Keratinocyte (primary cell): ENCODE data around the gene FOXP2. TPM values are rescaled to one million over a fixed set of nuclear protein-coding genes. Genes with fewer than 3 reads are reported as not detected.

Experiments used
- DNase-seq: peaks from one replicate; pipeline ENCODE4 v3.0.0-alpha.2; 2011; ENCODE audit warnings: low read depth, missing footprints, low spot score
- FAIRE-seq: peaks from 2 replicates; lab custom pipeline; 2011; peaks lifted over from hg19 to GRCh38; lab: Jason Lieb, UNC
- H2AFZ ChIP-seq: 2 replicates; pipeline ENCODE4 v1.6.0; 2012; ENCODE audit warnings: low read length, control low read depth, inconsistent platforms; ENCODE audit not compliant: control insufficient read depth
- H3K27ac ChIP-seq: 2 replicates; pipeline ENCODE4 v1.5.1; 2011; ENCODE audit warnings: low read length; ENCODE audit not compliant: control insufficient read depth, insufficient read depth
- H3K27me3 ChIP-seq: 3 replicates; pipeline ENCODE4 v1.6.0; 2011; ENCODE audit warnings: low read length; ENCODE audit not compliant: control insufficient read depth, insufficient read depth; ENCODE audit errors: extremely low read depth
- H3K36me3 ChIP-seq, 2 experiments: 2 replicates in 1 of 2; 3 replicates in 1 of 2; pipeline ENCODE4 v1.5.1; 2011; ENCODE audit warnings: low read length in 2 of 2, mild to moderate bottlenecking in 1 of 2; ENCODE audit not compliant: control insufficient read depth in 2 of 2, insufficient read depth in 2 of 2; ENCODE audit errors: extremely low read depth in 1 of 2
- H3K4me1 ChIP-seq: 3 replicates; pipeline ENCODE4 v1.5.1; 2011; ENCODE audit warnings: low read length; ENCODE audit not compliant: control insufficient read depth, insufficient read depth; ENCODE audit errors: extremely low read depth
- H3K4me2 ChIP-seq: 3 replicates; pipeline ENCODE4 v1.6.0; 2011; ENCODE audit warnings: low read depth, low read length; ENCODE audit not compliant: control insufficient read depth, insufficient read depth; ENCODE audit errors: extremely low read depth
- H3K4me3 ChIP-seq, 3 experiments: fragments of 200-600 bp in 1 of 3; sonication (generic) in 1 of 3; 2 replicates in 2 of 3; 3 replicates in 1 of 3; pipeline ENCODE4 v1.5.1; 2011 to 2016; ENCODE audit warnings: low read length in 3 of 3, mild to moderate bottlenecking in 3 of 3, control low read depth in 2 of 3, inconsistent platforms in 1 of 3, low read depth in 1 of 3, mixed read lengths in 1 of 3, mixed run types in 1 of 3, moderate library complexity in 1 of 3; ENCODE audit not compliant: control insufficient read depth in 2 of 3, insufficient read depth in 2 of 3; ENCODE audit errors: extremely low read depth in 1 of 3
- H3K79me2 ChIP-seq: 2 replicates; pipeline ENCODE4 v1.6.0; 2012; ENCODE audit warnings: low read length; ENCODE audit not compliant: control insufficient read depth, insufficient read depth
- H3K9ac ChIP-seq: 3 replicates; pipeline ENCODE4 v1.6.0; 2011; ENCODE audit warnings: low read length; ENCODE audit not compliant: control insufficient read depth, insufficient read depth; ENCODE audit errors: extremely low read depth
- H3K9me1 ChIP-seq: 3 replicates; pipeline ENCODE4 v1.6.0; 2011; ENCODE audit warnings: low read length; ENCODE audit not compliant: control insufficient read depth, insufficient read depth; ENCODE audit errors: extremely low read depth
- H3K9me3 ChIP-seq: 2 replicates; pipeline ENCODE4 v1.5.1; 2012; ENCODE audit warnings: low read depth, low read length; ENCODE audit not compliant: control insufficient read depth
- H4K20me1 ChIP-seq: 3 replicates; pipeline ENCODE4 v1.6.0; 2011; ENCODE audit warnings: low read length; ENCODE audit not compliant: control insufficient read depth, insufficient read depth; ENCODE audit errors: extremely low read depth
- EZH2 ChIP-seq: IDR thresholded peaks from one replicate; pipeline ENCODE4 v1.6.1; 2012; ENCODE audit warnings: inconsistent platforms, mild to moderate bottlenecking, low read length, moderate library complexity
- dilution Hi-C: fragments of 300-500 bp; cut with MboI; formaldehyde crosslinking; loops from one replicate; pipeline ENCODE4 v1.7.0; 2020; ENCODE audit warnings: low sequenced_read_pairs; ENCODE audit not compliant: extremely low pct_ligation_motif_present
- polyA plus RNA-seq, 5 experiments: library from polyadenylated mRNA; depleted of rRNA in 3 of 5; stranded (reverse) in 3 of 5; stranded (forward) in 1 of 5; unstranded in 1 of 5; fragments of >200 nt; gene quantifications; 1 replicate in 1 of 5; 2 replicates in 3 of 5; 3 replicates in 1 of 5; pipeline versions ENCODE4 v1.2.1 to v1.2.3, GENCODE V29; 2011 to 2012; ENCODE audit warnings: missing spikeins in 2 of 5, low read depth in 1 of 5, low replicate concordance in 1 of 5
- TF ChIP-seq, protein P1 (sequence below), 3 experiments: IDR thresholded peaks in 1 of 3; conservative IDR thresholded peaks in 1 of 3; optimal IDR thresholded peaks in 1 of 3; 2 replicates in 2 of 3; 3 replicates in 1 of 3; pipeline versions ENCODE3 to v1.5.1; 2011; ENCODE audit warnings: low read length in 3 of 3, mild to moderate bottlenecking in 3 of 3, moderate library complexity in 2 of 3, control low read depth in 1 of 3, inconsistent platforms in 1 of 3; ENCODE audit not compliant: insufficient read depth in 2 of 3; ENCODE audit errors: extremely low read depth in 1 of 3

FOXP2 gene
- polyA plus RNA-seq, 1 donor (not counting 4 experiments of a cell fraction or from before 2014, with no cell fraction given), result 0.98 TPM

GRCh38 chr7:114652041-114652440 lies 237.4 kb downstream of the FOXP2 start:
- no peak overlapping the region for H2AFZ ChIP-seq
- H3K36me3 ChIP-seq, result no peaks in the 10 kb centered on the region
- H3K27me3 ChIP-seq, result no peaks in the 10 kb centered on the region
- no peak overlapping the region for H3K4me2 ChIP-seq
- dilution Hi-C loops, result no loop called here
- no peaks in the 10 kb centered on the region for H3K9me3 ChIP-seq
- no peak for TF ChIP-seq EZH2
- TF ChIP-seq, protein P1, sequence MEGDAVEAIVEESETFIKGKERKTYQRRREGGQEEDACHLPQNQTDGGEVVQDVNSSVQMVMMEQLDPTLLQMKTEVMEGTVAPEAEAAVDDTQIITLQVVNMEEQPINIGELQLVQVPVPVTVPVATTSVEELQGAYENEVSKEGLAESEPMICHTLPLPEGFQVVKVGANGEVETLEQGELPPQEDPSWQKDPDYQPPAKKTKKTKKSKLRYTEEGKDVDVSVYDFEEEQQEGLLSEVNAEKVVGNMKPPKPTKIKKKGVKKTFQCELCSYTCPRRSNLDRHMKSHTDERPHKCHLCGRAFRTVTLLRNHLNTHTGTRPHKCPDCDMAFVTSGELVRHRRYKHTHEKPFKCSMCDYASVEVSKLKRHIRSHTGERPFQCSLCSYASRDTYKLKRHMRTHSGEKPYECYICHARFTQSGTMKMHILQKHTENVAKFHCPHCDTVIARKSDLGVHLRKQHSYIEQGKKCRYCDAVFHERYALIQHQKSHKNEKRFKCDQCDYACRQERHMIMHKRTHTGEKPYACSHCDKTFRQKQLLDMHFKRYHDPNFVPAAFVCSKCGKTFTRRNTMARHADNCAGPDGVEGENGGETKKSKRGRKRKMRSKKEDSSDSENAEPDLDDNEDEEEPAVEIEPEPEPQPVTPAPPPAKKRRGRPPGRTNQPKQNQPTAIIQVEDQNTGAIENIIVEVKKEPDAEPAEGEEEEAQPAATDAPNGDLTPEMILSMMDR (optimal IDR thresholded peaks at IDR 0.05 in 1 of 3, IDR thresholded peaks at IDR 0.05 in 1 of 3, conservative IDR thresholded peaks at IDR 0.05 in 1 of 3; ENCODE audit: extremely low read depth in 1 of 3, insufficient read depth in 2 of 3, low read length in 3 of 3), result no peak
- H3K9me1 ChIP-seq, result no peaks in the 10 kb centered on the region
- no peaks in the 10 kb centered on the region for H4K20me1 ChIP-seq
- no peak overlapping the region for H3K4me3 ChIP-seq
- H3K79me2 ChIP-seq, result no peaks in the 10 kb centered on the region
- no peaks in the 10 kb centered on the region for H3K4me1 ChIP-seq
- FAIRE-seq, result peak; percentile 26
- no peak overlapping the region for H3K9ac ChIP-seq
- DNase-seq, result no peak
- H3K27ac ChIP-seq, result no peak overlapping the region

DNA sequence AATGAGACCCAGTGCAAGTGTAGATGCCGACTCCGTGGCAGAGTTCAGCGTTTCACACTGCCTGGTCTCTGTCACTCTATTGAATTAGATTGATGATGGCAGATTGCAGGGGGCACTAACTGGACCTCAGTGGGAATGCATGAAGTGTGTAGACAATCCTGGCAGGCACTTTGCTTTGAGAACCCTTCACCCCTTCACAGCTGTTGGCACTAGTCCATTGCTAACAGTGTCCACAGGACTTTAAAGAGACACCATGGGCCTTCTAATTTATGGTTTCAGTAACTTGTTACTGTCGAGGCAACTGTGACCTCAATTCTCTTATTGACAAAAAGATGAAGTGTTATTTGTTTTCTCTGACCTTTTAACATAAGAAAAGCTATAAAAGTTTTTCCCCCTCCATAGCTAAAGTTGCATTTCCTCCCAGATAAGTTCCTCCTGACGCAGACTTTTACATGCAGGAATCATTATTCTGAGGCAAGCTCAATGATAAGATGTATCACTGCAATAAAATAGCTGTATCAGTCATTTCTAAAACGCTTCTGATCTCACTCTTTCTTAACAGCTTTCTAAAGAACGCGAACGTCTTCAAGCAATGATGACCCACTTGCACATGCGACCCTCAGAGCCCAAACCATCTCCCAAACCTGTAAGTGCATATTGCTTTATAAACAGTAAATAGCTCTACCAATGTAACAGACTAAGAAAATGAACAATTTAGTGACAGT lies 238.9 kb downstream of the FOXP2 start:
- H4K20me1 ChIP-seq, result no peaks in the 10 kb centered on the region
- dilution Hi-C loops, result no loop called here
- no peaks in the 10 kb centered on the region for H3K27me3 ChIP-seq
- H3K79me2 ChIP-seq, result no peaks in the 10 kb centered on the region
- no peak overlapping the region for H2AFZ ChIP-seq
- H3K9me1 ChIP-seq, result no peaks in the 10 kb centered on the region
- H3K4me2 ChIP-seq, result no peak overlapping the region
- TF ChIP-seq EZH2, result no peak
- TF ChIP-seq, protein P1 (optimal IDR thresholded peaks at IDR 0.05 in 1 of 3, IDR thresholded peaks at IDR 0.05 in 1 of 3, conservative IDR thresholded peaks at IDR 0.05 in 1 of 3; ENCODE audit: extremely low read depth in 1 of 3, insufficient read depth in 2 of 3, low read length in 3 of 3), result no peak
- H3K4me3 ChIP-seq, result no peak overlapping the region
- no peaks in the 10 kb centered on the region for H3K9me3 ChIP-seq
- H3K27ac ChIP-seq, result no peak overlapping the region
- H3K4me1 ChIP-seq, result no peaks in the 10 kb centered on the region
- FAIRE-seq (no peak), DNase-seq (no peak)
- H3K36me3 ChIP-seq, result no peaks in the 10 kb centered on the region
- H3K9ac ChIP-seq, result no peak overlapping the region
